Endothelial cell of umbilical vein (primary cell): ENCODE data around the gene NDUFS8. TPM values are rescaled to one million over a fixed set of nuclear protein-coding genes. Genes with fewer than 3 reads are reported as not detected.

Source experiments
- BruUV-seq: library from RNA; stranded (reverse); fragments of 400-500 nt; replicated peaks from 2 replicates; lab custom pipeline; 2021; lab: Mats Ljungman, UMichigan
- CTCF ChIA-PET: fragments of 300-600, 350-600 bp; sonication (Branson Sonifier 250); formaldehyde crosslinking; loops from one replicate; lab custom pipeline; 2021; ENCODE audit warnings: antibody characterized with exemption, inconsistent platforms; lab: Charles Lee
- POLR2A ChIA-PET: fragments of 300-600, 350-600 bp; sonication (Branson Sonifier 250); formaldehyde crosslinking; loops from one replicate; lab custom pipeline; 2021; ENCODE audit warnings: antibody characterized with exemption, inconsistent platforms; lab: Charles Lee
- DNase-seq: peaks from one replicate; pipeline ENCODE4 v3.0.0-alpha.2; 2011; ENCODE audit warnings: low read depth, low spot score
- FAIRE-seq: peaks from 2 replicates; lab custom pipeline; 2011; peaks lifted over from hg19 to GRCh38; lab: Jason Lieb, UNC
- H2AFZ ChIP-seq: 2 replicates; pipeline ENCODE4 v1.6.0; 2012; ENCODE audit warnings: low read depth, low read length, control low read depth, inconsistent platforms
- H3K27ac ChIP-seq: 2 replicates; pipeline ENCODE4 v1.5.1; 2011; ENCODE audit warnings: low read depth, mild to moderate bottlenecking, control low read depth, low read length, moderate library complexity; ENCODE audit not compliant: insufficient read depth
- H3K27me3 ChIP-seq, 2 experiments: 2 replicates each; pipeline versions ENCODE4 v1.6.0 to v1.6.1; 2011; ENCODE audit warnings: low read length in 2 of 2, mixed read lengths in 1 of 2; ENCODE audit not compliant: control insufficient read depth in 2 of 2, insufficient read depth in 2 of 2
- H3K36me3 ChIP-seq, 2 experiments: 2 replicates in 1 of 2; 3 replicates in 1 of 2; pipeline ENCODE4 v1.5.1; 2011; ENCODE audit warnings: low read length in 2 of 2, mild to moderate bottlenecking in 1 of 2, moderate library complexity in 1 of 2; ENCODE audit not compliant: control insufficient read depth in 2 of 2, insufficient read depth in 2 of 2; ENCODE audit errors: extremely low read depth in 1 of 2
- H3K4me1 ChIP-seq: 3 replicates; pipeline ENCODE4 v1.5.1; 2011; ENCODE audit warnings: mild to moderate bottlenecking, low read length; ENCODE audit not compliant: control insufficient read depth, insufficient read depth; ENCODE audit errors: extremely low read depth
- H3K4me2 ChIP-seq: 2 replicates; pipeline ENCODE4 v1.6.1; 2011; ENCODE audit warnings: low read length, control low read depth, mixed read lengths; ENCODE audit not compliant: insufficient read depth
- H3K4me3 ChIP-seq, 3 experiments: fragments of 200-600 bp in 1 of 3; sonication (generic), shearing (Covaris generic) in 1 of 3; replicated peaks in 1 of 3; 2 replicates each; pipeline ENCODE4 v1.5.1; 2011 to 2016; ENCODE audit warnings: control low read depth in 3 of 3, low read length in 3 of 3, mild to moderate bottlenecking in 2 of 3, inconsistent platforms in 1 of 3, low read depth in 1 of 3, moderate library complexity in 1 of 3; ENCODE audit not compliant: insufficient read depth in 1 of 3
- H3K79me2 ChIP-seq: 2 replicates; pipeline ENCODE4 v1.6.0; 2012; ENCODE audit warnings: low read length, inconsistent platforms; ENCODE audit not compliant: control insufficient read depth, insufficient read depth
- H3K9ac ChIP-seq: replicated peaks from 2 replicates; pipeline ENCODE3; 2011; ENCODE audit warnings: low read length, control low read depth; ENCODE audit not compliant: insufficient read depth; ENCODE audit errors: extremely low read depth
- H3K9me1 ChIP-seq: replicated peaks from 3 replicates; pipeline ENCODE4 v1.6.0; 2011; ENCODE audit warnings: mild to moderate bottlenecking, low read length; ENCODE audit not compliant: control insufficient read depth, insufficient read depth; ENCODE audit errors: extremely low read depth
- H3K9me3 ChIP-seq: replicated peaks from 2 replicates; pipeline ENCODE4 v1.5.1; 2012; ENCODE audit warnings: low read length, inconsistent platforms; ENCODE audit not compliant: control insufficient read depth, insufficient read depth
- H4K20me1 ChIP-seq: replicated peaks from 2 replicates; pipeline ENCODE3; 2011; ENCODE audit warnings: mild to moderate bottlenecking, low read length; ENCODE audit not compliant: control insufficient read depth, insufficient read depth; ENCODE audit errors: extremely low read depth
- EZH2 ChIP-seq: IDR thresholded peaks from 2 replicates; pipeline ENCODE4 v1.6.1; 2012; ENCODE audit warnings: borderline replicate concordance, low read depth, mild to moderate bottlenecking, moderate library complexity, low read length, inconsistent platforms; ENCODE audit not compliant: severe bottlenecking
- FOS ChIP-seq: IDR thresholded peaks from 2 replicates; pipeline ENCODE4 v1.6.1; 2011; ENCODE audit warnings: mild to moderate bottlenecking, low read length, moderate library complexity, borderline replicate concordance; ENCODE audit not compliant: insufficient read depth
- GATA2 ChIP-seq: IDR thresholded peaks from 2 replicates; pipeline ENCODE4 v1.7.0; 2011; ENCODE audit warnings: low read depth, mild to moderate bottlenecking, moderate library complexity, mixed read lengths, low read length; ENCODE audit not compliant: insufficient read length, insufficient read depth
- JUN ChIP-seq: IDR thresholded peaks from 2 replicates; pipeline ENCODE4 v1.6.1; 2011; ENCODE audit warnings: borderline replicate concordance, low read depth; ENCODE audit not compliant: insufficient read length, insufficient read depth
- MYC ChIP-seq: IDR thresholded peaks from one replicate; pipeline ENCODE4 v1.6.1; 2011; ENCODE audit warnings: mild to moderate bottlenecking, low read depth, low read length
- POLR2A ChIP-seq: IDR thresholded peaks from 2 replicates; pipeline ENCODE4 v1.6.1; 2012; ENCODE audit warnings: low read depth, mild to moderate bottlenecking, control low read depth, low read length
- POLR2AphosphoS5 ChIP-seq: IDR thresholded peaks from 2 replicates; pipeline ENCODE4 v1.6.1; 2012; ENCODE audit warnings: low read depth, mild to moderate bottlenecking, control low read depth, low read length, moderate library complexity; ENCODE audit not compliant: insufficient read depth
- dilution Hi-C: fragments of 300-500 bp; cut with MboI; formaldehyde crosslinking; loops from one replicate; pipeline ENCODE4 v1.15.0; 2019; ENCODE audit warnings: low sequenced_read_pairs; ENCODE audit not compliant: extremely low pct_ligation_motif_present
- intact Hi-C: fragments of 100-400 bp; cut with micrococcal nuclease; formaldehyde crosslinking; loops from one replicate; pipeline ENCODE4 v1.10.0; 2022
- polyA plus RNA-seq, 4 experiments: library from polyadenylated mRNA; depleted of rRNA in 3 of 4; stranded (reverse) in 3 of 4; unstranded in 1 of 4; fragments of >200 nt; gene quantifications; 2 replicates each; pipeline versions ENCODE4 v1.2.1 to v1.2.3, GENCODE V29; 2011 to 2012; ENCODE audit warnings: missing spikeins in 1 of 4
- total RNA-seq: library from RNA; stranded (reverse); gene quantifications from 2 replicates; pipeline ENCODE4 v1.2.3, GENCODE V29; 2021
- TF ChIP-seq, protein P1 (sequence below), 2 donors: IDR thresholded peaks; 1 replicate in 1 of 2; 2 replicates in 1 of 2; pipeline ENCODE4 v1.5.1; 2011; ENCODE audit warnings: low read length in 2 of 2, mild to moderate bottlenecking in 2 of 2, moderate library complexity in 2 of 2, control low read depth in 1 of 2, inconsistent platforms in 1 of 2, low read depth in 1 of 2; ENCODE audit not compliant: insufficient read depth in 1 of 2; ENCODE audit errors: extremely low read depth in 1 of 2
- TF ChIP-seq, protein P2 (sequence below): IDR thresholded peaks from 2 replicates; pipeline ENCODE4 v1.6.1; 2011; ENCODE audit not compliant: insufficient read depth, insufficient read length

Gene NDUFS8
- total and polyA plus RNA-seq, 2 donors (not counting 3 experiments of a cell fraction or from before 2014, with no cell fraction given) = 166 to 170 TPM

GRCh38 chr11:68082481-68082880 lies 52.0 kb downstream of the NDUFS8 start:
- no TSS peak for BruUV-seq
- no peak for FAIRE-seq
- no peak overlapping the region for H3K4me2 ChIP-seq

DNA sequence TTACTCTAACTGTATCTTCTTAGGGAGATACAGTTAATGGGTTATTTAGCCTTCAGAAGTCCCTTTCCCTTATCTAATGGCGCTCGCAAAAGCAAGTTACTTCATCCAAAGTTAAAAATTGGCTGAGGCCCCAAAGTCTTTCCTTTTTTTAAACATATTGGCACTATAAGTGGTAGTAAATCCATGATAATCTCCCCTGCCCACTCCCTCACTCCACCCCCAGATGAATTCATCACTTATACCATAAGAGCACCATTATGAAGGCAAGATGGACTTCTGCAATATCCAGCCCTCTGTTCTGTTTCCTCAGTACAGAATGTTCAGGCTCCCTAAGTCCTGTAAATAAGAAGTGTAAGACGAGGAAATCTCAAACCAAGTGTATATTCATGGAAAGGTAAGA lies 53.0 kb downstream of the NDUFS8 start:
- Histone ChIP-seq H3K27ac (no peak overlapping the region), H3K36me3 (peaks cover 0 to 9% of the 10 kb centered on the region in 2 experiments), H3K4me1 (no peaks in the 10 kb centered on the region), H4K20me1 (no peaks in the 10 kb centered on the region), H3K27me3 (no peaks in the 10 kb centered on the region), H3K4me3 (no peak overlapping the region), H2AFZ (no peak overlapping the region), H3K79me2 (no peaks in the 10 kb centered on the region), H3K4me2 (no peak overlapping the region), H3K9me1 (no peaks in the 10 kb centered on the region), H3K9ac (no peak overlapping the region), H3K9me3 (no peaks in the 10 kb centered on the region)
- BruUV-seq = no TSS peak
- TF ChIP-seq JUN = no peak
- TF ChIP-seq, protein P1, sequence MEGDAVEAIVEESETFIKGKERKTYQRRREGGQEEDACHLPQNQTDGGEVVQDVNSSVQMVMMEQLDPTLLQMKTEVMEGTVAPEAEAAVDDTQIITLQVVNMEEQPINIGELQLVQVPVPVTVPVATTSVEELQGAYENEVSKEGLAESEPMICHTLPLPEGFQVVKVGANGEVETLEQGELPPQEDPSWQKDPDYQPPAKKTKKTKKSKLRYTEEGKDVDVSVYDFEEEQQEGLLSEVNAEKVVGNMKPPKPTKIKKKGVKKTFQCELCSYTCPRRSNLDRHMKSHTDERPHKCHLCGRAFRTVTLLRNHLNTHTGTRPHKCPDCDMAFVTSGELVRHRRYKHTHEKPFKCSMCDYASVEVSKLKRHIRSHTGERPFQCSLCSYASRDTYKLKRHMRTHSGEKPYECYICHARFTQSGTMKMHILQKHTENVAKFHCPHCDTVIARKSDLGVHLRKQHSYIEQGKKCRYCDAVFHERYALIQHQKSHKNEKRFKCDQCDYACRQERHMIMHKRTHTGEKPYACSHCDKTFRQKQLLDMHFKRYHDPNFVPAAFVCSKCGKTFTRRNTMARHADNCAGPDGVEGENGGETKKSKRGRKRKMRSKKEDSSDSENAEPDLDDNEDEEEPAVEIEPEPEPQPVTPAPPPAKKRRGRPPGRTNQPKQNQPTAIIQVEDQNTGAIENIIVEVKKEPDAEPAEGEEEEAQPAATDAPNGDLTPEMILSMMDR (IDR thresholded peaks at IDR 0.05; ENCODE audit: extremely low read depth in 1 of 2, insufficient read depth in 1 of 2, low read depth in 1 of 2, low read length in 2 of 2) = no peak
- TF ChIP-seq POLR2AphosphoS5 = no peak
- TF ChIP-seq MYC = no peak
- TF ChIP-seq, protein P2, sequence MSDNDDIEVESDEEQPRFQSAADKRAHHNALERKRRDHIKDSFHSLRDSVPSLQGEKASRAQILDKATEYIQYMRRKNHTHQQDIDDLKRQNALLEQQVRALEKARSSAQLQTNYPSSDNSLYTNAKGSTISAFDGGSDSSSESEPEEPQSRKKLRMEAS = no peak
- no peak for TF ChIP-seq EZH2
- no peak for TF ChIP-seq POLR2A
- no peak for TF ChIP-seq GATA2
- no peak for TF ChIP-seq FOS
- ChIA-PET POLR2A (no interaction called here), CTCF (no interaction called here)
- DNase-seq = no peak
- FAIRE-seq = no peak
- intact Hi-C loops (no loop called here), dilution Hi-C loops (no loop called here)

More at GRCh38 chr11:68082481-68082880, 52.0 kb downstream of the NDUFS8 start:
- Histone ChIP-seq H3K27me3 (no peaks in the 10 kb centered on the region), H2AFZ (no peak overlapping the region), H3K9me3 (no peaks in the 10 kb centered on the region), H3K4me1 (no peaks in the 10 kb centered on the region), H3K79me2 (no peaks in the 10 kb centered on the region), H3K9me1 (no peaks in the 10 kb centered on the region), H4K20me1 (no peaks in the 10 kb centered on the region), H3K4me3 (no peak overlapping the region), H3K36me3 (peaks cover 0 to 9% of the 10 kb centered on the region in 2 experiments), H3K9ac (no peak overlapping the region), H3K27ac (no peak overlapping the region)
- intact Hi-C loops = no loop called here
- CTCF ChIA-PET = interaction anchor here (1.3 kb wide), 1 partner anchor 90 kb away, joined by 3 read pairs; no protein-coding TSS in a partner anchor
- no peak for DNase-seq
- dilution Hi-C loops = no loop called here
- TF ChIP-seq POLR2AphosphoS5 (no peak), EZH2 (no peak), FOS (no peak), MYC (no peak)
- TF ChIP-seq, protein P1 (IDR thresholded peaks at IDR 0.05; ENCODE audit: extremely low read depth in 1 of 2, insufficient read depth in 1 of 2, low read depth in 1 of 2, low read length in 2 of 2) = no peak
- POLR2A ChIA-PET = no interaction called here
